22Rv1 (cell line): ENCODE results near the gene POU2F2.

ENCODE experiments used
- H3K27ac ChIP-seq: fragments of 450-650 bp; 2 replicates; pipeline ENCODE4 v1.5.1; 2017
- CTCF ChIP-seq: fragments of 450-650 bp; IDR thresholded peaks from 2 replicates; pipeline ENCODE4 v1.5.1; 2017; ENCODE audit warnings: mild to moderate bottlenecking
- ZFX ChIP-seq: fragments of 450-650 bp; IDR thresholded peaks from 2 replicates; pipeline ENCODE4 v1.6.1; 2017; ENCODE audit warnings: antibody characterized with exemption, borderline replicate concordance

Gene POU2F2

GRCh38 chr19:42071247-42071646, 61.0 kb downstream of the POU2F2 start:
- TF ChIP-seq CTCF (no peak), ZFX (no peak)
- no peak overlapping the region for H3K27ac ChIP-seq

GRCh38 chr19:42069619-42070351, 62.5 kb downstream of the POU2F2 start, which contains the start of gene GRIK5:
Gene GRIK5, minus strand, starts transcription at chr19:42070206. Its CDS starts 4,436 bp downstream, at chr19:42065770.
- TF ChIP-seq ZFX: no peak
- no peak for TF ChIP-seq CTCF

GRCh38 chr19:42068756-42069571, 63.3 kb downstream of the POU2F2 start:
- TF ChIP-seq CTCF (no peak), ZFX (no peak)
- no peak overlapping the region for H3K27ac ChIP-seq

More at GRCh38 chr19:42069619-42070351, 62.5 kb downstream of the POU2F2 start, which contains the start of gene GRIK5:
- no peak within 1 kb of the TSS for H3K27ac ChIP-seq

DNA sequence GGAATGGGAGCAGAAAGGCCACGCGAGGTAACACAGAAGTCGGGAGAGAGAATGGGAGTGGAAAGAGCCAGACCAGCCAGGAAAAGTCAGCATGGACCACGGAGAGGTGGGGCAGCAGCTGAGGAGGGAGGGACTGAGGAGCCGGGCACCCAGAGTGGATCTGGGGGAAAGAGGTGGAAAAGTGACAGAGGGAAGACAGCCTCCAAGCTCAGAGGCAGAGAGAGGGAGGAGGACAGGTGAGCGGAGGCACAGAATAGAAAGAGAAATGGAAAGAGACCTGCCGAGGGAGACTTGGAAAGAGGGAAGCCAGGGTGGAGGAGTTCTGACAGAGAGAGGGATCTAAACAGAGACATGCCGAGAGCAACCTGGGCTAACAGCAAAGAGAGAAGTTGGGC, 63.9 kb downstream of the POU2F2 start:
- TF ChIP-seq CTCF (no peak), ZFX (no peak)
- H3K27ac ChIP-seq: no peak overlapping the region

DNA sequence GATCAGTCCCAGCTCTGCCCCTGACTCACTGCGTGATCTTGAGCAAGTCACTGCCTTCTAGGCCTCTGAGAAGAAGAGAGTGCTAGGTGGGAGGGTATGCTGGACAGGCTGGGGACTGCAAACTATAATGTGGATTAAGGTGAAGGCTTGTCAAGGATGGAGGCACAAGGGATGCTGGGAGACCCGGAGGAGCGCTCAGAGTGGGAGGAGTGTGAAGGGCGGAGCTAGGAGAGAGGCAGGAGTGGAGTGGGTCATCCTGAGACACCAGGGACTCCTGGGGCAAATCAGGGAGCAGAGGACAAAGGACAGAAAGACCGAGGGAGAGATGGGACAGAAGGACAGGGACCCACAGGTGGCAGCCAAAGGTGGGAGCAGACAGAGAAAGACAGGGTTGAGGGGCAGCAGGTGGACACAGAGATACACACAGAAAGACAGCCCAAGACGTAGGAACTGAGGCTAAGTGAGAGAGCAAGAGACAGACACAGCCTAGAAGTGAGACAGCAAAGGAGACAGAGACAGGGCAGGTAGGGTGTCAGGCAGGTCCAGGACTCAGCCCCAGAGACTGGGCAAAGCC, 64.8 kb downstream of the POU2F2 start:
- H3K27ac ChIP-seq: no peak overlapping the region
- TF ChIP-seq CTCF (no peak), ZFX (no peak)

- no peak for TF ChIP-seq ZFX
- no peak for TF ChIP-seq CTCF
- H3K27ac ChIP-seq: no peak overlapping the region
These were observed 66.0 kb downstream of the POU2F2 start for GRCh38 chr19:42066075-42066754.
